Coronary artery (tissue), 2 donors: ENCODE measurements around the gene ZNF576.
A peak's percentile ranks its signal among the peaks of the same experiment; 100 is the strongest.

ENCODE experiments used
- DNase-seq: peaks from one replicate; pipeline ENCODE4 v3.0.0-alpha.2; 2017; ENCODE audit warnings: low spot score
- H3K27ac ChIP-seq, 2 donors: fragments of 200-600 bp; sonication (generic); one replicate each; pipeline ENCODE4 v1.5.1; 2016 to 2019
- H3K4me3 ChIP-seq: fragments of 200-600 bp; sonication (generic); 2 replicates; pipeline ENCODE4 v1.5.1; 2016; ENCODE audit warnings: mild to moderate bottlenecking, moderate library complexity
- TF ChIP-seq, protein P1 (sequence below): fragments of 200-600 bp; sonication (generic); IDR thresholded peaks from one replicate; pipeline ENCODE4 v1.5.1; 2019; ENCODE audit warnings: antibody characterized with exemption

The ZNF576 gene

DNA sequence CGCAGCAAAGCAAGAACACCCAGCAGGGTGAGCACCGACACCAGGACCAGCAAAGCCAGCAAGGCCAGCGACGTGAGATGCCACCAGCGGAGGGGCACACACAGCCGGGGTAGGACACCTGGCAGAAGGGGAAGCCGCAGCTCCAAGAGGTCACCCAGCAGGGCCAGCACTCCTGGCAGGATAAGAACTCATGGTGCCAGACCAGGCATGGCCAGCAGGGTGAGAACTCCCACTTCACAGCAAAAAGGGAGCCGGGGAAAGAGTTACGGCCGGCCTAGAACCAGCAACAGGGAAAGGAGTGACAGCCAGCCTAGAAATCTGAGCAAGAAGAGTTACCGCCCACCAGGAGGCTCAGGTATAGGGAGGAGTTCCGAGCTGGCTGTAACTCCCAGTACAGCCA is 16.0 kb downstream of the ZNF576 start:
- no peak overlapping the region for H3K4me3 ChIP-seq
- TF ChIP-seq, protein P1, sequence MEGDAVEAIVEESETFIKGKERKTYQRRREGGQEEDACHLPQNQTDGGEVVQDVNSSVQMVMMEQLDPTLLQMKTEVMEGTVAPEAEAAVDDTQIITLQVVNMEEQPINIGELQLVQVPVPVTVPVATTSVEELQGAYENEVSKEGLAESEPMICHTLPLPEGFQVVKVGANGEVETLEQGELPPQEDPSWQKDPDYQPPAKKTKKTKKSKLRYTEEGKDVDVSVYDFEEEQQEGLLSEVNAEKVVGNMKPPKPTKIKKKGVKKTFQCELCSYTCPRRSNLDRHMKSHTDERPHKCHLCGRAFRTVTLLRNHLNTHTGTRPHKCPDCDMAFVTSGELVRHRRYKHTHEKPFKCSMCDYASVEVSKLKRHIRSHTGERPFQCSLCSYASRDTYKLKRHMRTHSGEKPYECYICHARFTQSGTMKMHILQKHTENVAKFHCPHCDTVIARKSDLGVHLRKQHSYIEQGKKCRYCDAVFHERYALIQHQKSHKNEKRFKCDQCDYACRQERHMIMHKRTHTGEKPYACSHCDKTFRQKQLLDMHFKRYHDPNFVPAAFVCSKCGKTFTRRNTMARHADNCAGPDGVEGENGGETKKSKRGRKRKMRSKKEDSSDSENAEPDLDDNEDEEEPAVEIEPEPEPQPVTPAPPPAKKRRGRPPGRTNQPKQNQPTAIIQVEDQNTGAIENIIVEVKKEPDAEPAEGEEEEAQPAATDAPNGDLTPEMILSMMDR, result no peak
- DNase-seq, result no peak
- no peak overlapping the region for H3K27ac ChIP-seq

DNA sequence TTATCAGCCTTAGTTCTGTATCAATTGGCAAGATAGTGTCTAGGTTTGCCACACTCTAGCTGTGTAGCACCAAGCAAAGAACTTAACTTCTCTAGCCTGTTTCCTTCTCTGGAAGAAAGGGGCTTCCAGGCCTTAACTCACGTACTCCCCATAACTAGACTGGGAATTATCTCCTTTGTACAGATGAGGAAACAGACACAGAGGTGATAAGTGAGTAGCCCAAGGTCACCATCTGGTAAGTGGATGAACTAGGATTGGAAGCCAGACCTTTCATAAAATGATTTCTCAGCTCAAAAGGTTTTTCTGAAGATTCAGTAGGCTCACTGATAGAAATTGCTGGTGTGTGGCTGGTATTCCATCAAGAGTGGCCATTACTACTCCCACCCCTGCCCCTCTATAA is 19.9 kb downstream of the ZNF576 start:
- Histone ChIP-seq H3K27ac (no peak overlapping the region), H3K4me3 (no peak overlapping the region)
- TF ChIP-seq, protein P1, result no peak
- DNase-seq, result no peak

DNA sequence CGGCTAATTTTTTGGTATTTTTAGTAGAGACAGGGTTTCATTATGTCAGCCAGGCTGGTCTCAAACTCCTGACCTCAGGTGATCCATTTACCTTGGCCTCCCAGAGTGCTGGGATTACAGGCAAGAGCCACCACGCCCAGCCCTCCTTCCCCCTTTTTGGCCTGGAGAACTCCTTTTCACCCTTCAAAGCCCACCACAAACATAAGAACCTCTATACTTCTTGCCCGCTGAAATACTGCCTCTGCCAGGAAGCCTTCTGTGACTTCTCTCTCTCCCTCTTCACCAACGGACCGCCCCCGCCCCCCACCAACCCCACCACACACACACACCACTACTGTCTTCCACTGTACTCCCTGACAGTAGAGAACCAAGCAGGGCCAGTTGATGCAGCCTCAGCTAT is 20.6 kb downstream of the ZNF576 start:
- TF ChIP-seq, protein P1, result no peak
- no peak for DNase-seq
- Histone ChIP-seq H3K27ac (no peak overlapping the region), H3K4me3 (no peak overlapping the region)

DNA sequence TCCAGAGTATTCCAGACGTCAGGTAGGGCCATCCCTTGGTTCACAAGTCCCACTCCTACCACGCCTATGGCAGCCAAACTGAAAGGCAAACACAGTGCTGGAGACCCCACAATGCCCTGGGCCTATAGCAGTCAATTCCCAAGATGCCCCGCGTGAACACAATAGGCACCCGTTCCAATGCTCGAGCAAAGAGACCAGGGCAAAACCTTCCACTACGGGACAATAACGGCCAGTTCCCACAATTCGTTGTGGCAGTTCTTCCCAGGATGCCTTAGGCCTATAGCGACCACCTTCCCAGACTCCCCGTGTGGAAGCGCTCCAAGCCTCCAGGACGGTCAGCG is 22.5 kb downstream of the ZNF576 start:
- Histone ChIP-seq H3K4me3 (peak overlapping the region; percentile 88), H3K27ac (peak overlapping the region; percentile 78 to 96)
- TF ChIP-seq, protein P1, result no peak
- no peak for DNase-seq

DNA sequence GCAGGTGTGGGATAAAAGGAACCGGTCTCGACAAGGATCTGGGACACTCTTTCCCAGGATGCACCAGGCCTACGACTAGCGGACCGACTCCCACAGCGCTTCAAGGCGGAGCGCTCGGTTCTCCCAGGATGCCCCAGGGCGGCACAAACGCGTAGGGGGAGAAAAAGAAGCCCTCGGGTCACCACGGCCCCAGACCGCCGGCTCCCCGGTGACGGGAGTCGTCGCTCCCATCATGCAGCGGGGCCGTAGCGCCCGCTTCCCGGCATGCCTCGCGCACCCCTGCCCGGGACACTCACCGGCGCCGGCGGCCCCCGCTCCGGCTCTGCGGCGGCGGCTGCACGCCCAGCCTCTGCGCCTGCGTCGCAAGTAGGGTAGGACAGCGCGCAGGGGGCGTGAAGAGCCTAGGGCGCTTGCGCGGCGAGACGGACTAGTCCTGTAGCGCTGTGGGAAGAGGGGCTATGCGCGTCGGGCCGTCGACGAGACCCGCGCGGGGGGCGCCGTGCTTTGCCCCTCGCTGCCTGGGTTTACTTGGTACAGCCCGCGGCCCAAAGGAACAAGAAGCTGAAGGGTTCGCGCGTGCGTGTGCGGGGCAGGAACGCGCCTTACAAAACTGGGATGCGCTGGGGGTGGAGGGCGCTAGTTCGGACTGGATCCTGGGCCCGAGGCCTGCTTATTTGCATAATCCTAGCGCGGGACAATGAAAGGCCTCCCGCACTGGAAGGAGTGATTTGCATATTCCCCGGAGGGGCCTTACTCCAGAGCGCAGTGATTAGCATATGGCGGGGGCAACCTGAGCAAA is 23.1 kb downstream of the ZNF576 start, which contains the start of gene ZNF428:
ZNF428 (minus strand) TSS at position 368 of the 799 bp plus-strand sequence. CDS start 5,325 bp downstream, outside the sequence.
- H3K4me3 ChIP-seq, result peak within 1 kb of the TSS; percentile 88
- TF ChIP-seq, protein P1, result no peak

DNA sequence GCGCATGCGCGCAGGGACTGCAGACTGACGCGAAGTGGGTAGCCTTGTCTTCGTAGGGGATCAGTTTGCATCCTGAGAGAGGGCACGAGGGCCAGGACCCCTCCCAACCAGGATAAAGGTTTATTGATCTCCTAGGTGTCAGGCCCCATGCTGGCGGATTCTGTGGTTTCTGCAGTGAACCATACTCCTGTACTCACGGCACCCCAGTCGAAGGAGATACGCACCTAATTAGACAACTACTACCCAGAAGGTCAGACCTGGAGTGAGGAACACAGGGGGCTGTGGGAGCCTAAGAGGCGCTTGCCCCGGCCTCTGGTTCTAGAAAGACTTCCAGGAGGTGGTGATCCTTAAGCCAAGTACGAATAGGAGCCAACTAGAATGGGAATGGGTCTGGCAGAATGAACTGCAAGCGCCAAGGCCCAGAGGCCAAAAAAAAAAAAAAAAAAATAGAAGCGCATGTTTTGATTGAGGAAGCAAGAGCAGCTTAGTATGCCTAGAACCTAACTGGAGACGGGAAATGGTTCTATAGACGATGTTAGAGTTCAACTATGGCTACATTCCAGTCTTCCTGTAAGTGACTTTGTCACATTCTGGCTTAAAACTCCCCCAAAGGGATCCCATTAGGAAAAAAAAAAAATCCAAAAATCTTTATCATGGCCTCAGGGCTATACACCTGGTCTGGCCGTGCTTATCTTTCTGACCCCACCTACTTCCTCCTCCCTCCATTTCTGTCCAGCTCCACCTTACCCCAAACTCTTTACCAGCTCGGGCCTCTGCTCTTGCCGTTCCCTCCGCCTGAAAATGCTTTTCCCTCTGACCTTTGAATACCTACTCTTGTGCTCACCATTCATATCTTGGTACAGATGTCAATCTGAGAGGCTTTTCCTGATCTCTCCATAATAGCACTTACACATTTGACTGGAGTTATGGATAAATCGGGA is 23.9 kb downstream of the ZNF576 start:
- no peak for DNase-seq
- TF ChIP-seq, protein P1, result no peak
- Histone ChIP-seq H3K4me3 (peak overlapping the region; percentile 88), H3K27ac (peak overlapping the region; percentile 78 to 96)

More for the DNA sequence above, 23.1 kb downstream of the ZNF576 start, which contains the start of gene ZNF428:
- DNase-seq, result peak; percentile 91
- peak within 1 kb of the TSS; percentile 78 to 96 for H3K27ac ChIP-seq
